Hypothalamus (tissue), 51 donors: ENCODE results near the gene KRTAP9-8.
"Not testable (repeated sequence)": the region's sequence is repeated elsewhere in the genome, so short reads cannot be mapped to it uniquely, and the experiment has no call there.

ENCODE experiments used
- DNase-seq, 51 donors: peaks; one replicate each; lab custom pipeline; 2025; lab: John Stamatoyannopoulos, UW

The KRTAP9-8 gene

GRCh38 chr17:41237949-41238437 is at the start of gene KRTAP9-8:
Gene KRTAP9-8, plus strand, starts transcription at chr17:41237999. Its CDS starts 53 bp downstream, at chr17:41238052.
- not testable (repeated sequence) for DNase-seq

GRCh38 chr17:41189837-41190318 is 47.9 kb upstream of the KRTAP9-8 start, which contains the start of gene KRTAP9-1:
Gene KRTAP9-1, plus strand, starts transcription at chr17:41189887. Its CDS starts 0 bp downstream, at chr17:41189887.
- DNase-seq = not testable (repeated sequence)

GRCh38 chr17:41190328-41190727 is 47.5 kb upstream of the KRTAP9-8 start:
- DNase-seq = no peak

- DNase-seq = no peak
These were observed 41.7 kb upstream of the KRTAP9-8 start for GRCh38 chr17:41196068-41196467.

GRCh38 chr17:41199421-41200078 is 38.2 kb upstream of the KRTAP9-8 start:
- no peak for DNase-seq

GRCh38 chr17:41211845-41212466 is 25.8 kb upstream of the KRTAP9-8 start:
- no peak for DNase-seq

- DNase-seq = no peak
These were observed 25.2 kb upstream of the KRTAP9-8 start for GRCh38 chr17:41212524-41213169.

- no peak for DNase-seq
These were observed 22.1 kb upstream of the KRTAP9-8 start for GRCh38 chr17:41215681-41216080.

- DNase-seq = no peak
These were observed 14.0 kb upstream of the KRTAP9-8 start for GRCh38 chr17:41223821-41224220.

GRCh38 chr17:41226051-41226450 is 11.7 kb upstream of the KRTAP9-8 start:
- DNase-seq = no peak

GRCh38 chr17:41226598-41227095 is 11.2 kb upstream of the KRTAP9-8 start, which contains the start of gene KRTAP9-2:
Gene KRTAP9-2, plus strand, starts transcription at chr17:41226648. Its CDS starts 7 bp downstream, at chr17:41226655.
- DNase-seq = not testable (repeated sequence)

GRCh38 chr17:41230094-41230493 is 7.7 kb upstream of the KRTAP9-8 start:
- no peak for DNase-seq

GRCh38 chr17:41231731-41232130 is 6.1 kb upstream of the KRTAP9-8 start:
- no peak for DNase-seq

- not testable (repeated sequence) for DNase-seq
These were observed 5.2 kb upstream of the KRTAP9-8 start, which contains the start of gene KRTAP9-3 for GRCh38 chr17:41232399-41233105. Gene KRTAP9-3, plus strand, starts transcription at chr17:41232449. Its CDS starts 53 bp downstream, at chr17:41232502.

- not testable (repeated sequence) for DNase-seq
These were observed 683 bp upstream of the KRTAP9-8 start for GRCh38 chr17:41237116-41237515.

- DNase-seq = not testable (repeated sequence)
These were observed 9.4 kb downstream of the KRTAP9-8 start for GRCh38 chr17:41246995-41247787.

- not testable (repeated sequence) for DNase-seq
These were observed 11.9 kb downstream of the KRTAP9-8 start, which contains the start of gene KRTAP9-4 for GRCh38 chr17:41249637-41250240. Gene KRTAP9-4, plus strand, starts transcription at chr17:41249687. Its CDS starts 34 bp downstream, at chr17:41249721.

GRCh38 chr17:41251261-41251660 is 13.5 kb downstream of the KRTAP9-8 start:
- DNase-seq = no peak

GRCh38 chr17:41254861-41255260 is 17.1 kb downstream of the KRTAP9-8 start:
- DNase-seq = no peak
